D721Med (cell line): ENCODE measurements around the gene PSMD3.
A peak's percentile ranks its signal among the peaks of the same experiment; 100 is the strongest.

Experiments used
- DNase-seq: peaks from one replicate; pipeline ENCODE4 v3.0.0; 2011; ENCODE audit warnings: low spot score; ENCODE audit not compliant: insufficient read length
- FAIRE-seq: peaks from 2 replicates; lab custom pipeline; 2011; peaks lifted over from hg19 to GRCh38; lab: Jason Lieb, UNC
- CTCF ChIP-seq: IDR thresholded peaks from 2 replicates; pipeline ENCODE4 v1.5.1; 2012; ENCODE audit warnings: mild to moderate bottlenecking, control low read depth; ENCODE audit not compliant: insufficient read depth; ENCODE audit errors: missing control alignments

Gene PSMD3

DNA sequence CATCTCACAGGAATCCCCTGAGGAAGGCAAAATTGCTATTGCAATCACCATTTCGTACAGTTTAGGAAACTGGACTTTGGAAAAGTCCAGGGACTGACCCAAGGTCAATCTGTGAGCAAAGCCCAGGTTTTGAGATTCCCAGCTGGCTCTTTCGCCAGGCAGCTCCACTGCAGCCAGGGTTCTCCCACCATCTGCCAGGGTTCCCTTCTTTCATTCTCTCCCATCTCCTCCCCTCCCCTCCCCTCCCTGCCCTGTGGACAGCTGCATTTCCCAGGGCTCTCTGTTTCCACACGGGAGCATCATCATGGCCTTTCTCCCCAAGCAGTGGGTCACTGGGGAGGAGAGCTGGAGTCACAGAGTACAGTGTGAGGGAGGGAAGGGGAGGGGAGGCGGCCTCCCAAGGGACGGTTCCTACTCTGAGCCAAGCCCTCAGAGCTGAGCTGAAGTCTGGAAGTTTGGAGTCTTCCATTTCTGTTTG is 29.7 kb upstream of the PSMD3 start:
- DNase-seq (no peak), FAIRE-seq (no peak)
- TF ChIP-seq CTCF, result no peak

DNA sequence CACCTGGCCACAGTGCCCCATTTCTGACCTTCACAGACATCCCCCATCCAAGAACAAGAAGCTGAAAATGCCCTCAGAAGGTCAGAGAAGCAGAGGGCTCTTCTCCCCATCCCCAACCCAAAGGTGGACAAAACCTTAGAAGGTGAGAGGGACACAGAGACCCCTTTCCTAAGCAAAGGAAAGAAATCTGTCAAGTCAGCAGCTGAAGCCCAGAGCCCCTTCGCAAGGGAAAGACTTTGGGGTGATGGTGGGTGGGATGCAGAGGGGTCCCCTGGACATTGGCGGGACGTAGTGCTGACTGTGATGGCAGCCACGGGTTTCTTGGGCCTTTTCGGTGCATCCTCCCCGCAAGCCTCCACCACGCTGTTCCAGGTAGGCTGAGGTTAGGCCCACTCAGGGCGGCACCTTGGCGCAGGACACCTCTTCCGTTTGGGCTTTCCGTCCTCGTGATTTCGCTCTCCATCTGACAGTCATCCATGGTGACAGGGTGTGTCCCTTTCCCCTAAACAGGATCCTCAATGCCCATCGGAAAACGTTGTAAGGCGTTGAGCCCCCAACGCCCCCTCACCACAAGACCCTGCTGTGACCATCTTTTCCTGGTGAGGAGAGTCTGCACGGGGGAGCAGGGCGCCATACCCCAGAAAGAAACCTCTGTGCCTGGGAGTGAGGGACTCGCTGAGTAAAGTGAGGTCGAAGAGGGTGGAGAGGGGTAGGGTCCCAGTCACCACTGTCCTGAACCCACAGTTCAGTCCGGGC is 28.5 kb upstream of the PSMD3 start:
- no peak for TF ChIP-seq CTCF
- FAIRE-seq, result no peak
- no peak for DNase-seq

GRCh38 chr17:39952680-39953470 is 27.7 kb upstream of the PSMD3 start:
- FAIRE-seq (no peak), DNase-seq (peak; percentile 79)
- TF ChIP-seq CTCF, result no peak

DNA sequence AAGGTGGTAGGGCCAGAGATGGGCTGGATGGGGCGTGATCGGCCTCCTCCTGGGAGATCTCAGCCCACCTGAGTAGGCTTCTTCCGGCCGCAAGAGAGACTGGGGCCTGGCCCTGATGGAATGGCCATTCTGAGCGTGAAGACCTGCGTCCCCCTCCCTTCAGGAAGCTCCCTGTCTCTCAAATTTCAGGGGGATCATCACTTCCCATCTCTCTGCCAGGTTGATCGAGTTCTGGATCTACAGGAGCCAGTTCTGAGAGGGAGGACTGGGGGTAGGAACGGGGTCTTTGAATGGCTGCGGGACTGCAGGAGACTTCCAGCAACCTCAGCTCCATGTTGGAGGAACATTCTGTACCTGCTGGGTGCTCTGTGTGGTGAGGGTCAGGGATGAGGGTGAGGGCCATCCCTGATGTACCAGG is 27.1 kb upstream of the PSMD3 start:
- TF ChIP-seq CTCF, result no peak
- DNase-seq (no peak), FAIRE-seq (no peak)

DNA sequence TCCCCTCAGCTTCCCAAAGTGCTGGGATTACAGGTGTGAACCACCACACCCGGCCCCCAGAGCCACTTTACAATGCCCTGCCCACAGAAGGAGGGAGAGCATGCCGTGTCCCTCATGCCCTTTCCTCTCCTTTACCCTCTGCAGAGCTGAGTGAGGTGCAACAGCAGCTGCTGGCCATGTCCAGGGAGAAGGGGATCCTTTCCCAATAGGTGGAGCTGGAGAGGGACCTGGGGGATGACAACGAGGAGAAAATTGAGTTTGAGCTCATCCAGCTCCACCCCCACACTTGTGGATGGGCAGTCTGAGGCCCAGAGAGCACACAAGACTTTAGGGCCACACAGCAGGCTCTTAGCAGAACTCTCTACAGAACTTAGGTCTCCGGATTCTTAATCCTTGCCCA is 25.7 kb upstream of the PSMD3 start:
- FAIRE-seq (no peak), DNase-seq (no peak)
- no peak for TF ChIP-seq CTCF

GRCh38 chr17:39955726-39956225 is 24.8 kb upstream of the PSMD3 start:
- TF ChIP-seq CTCF, result no peak
- DNase-seq, result no peak
- no peak for FAIRE-seq
